HG03103 (cell line): ENCODE measurements around the gene PNPLA2.

Experiments used
- ATAC-seq: cut with Tn5 transposase; IDR thresholded peaks from one replicate; pipeline ENCODE4 v1.9.1; 2021; ENCODE audit warnings: low read depth; ENCODE audit not compliant: unreplicated experiment

PNPLA2 gene

DNA sequence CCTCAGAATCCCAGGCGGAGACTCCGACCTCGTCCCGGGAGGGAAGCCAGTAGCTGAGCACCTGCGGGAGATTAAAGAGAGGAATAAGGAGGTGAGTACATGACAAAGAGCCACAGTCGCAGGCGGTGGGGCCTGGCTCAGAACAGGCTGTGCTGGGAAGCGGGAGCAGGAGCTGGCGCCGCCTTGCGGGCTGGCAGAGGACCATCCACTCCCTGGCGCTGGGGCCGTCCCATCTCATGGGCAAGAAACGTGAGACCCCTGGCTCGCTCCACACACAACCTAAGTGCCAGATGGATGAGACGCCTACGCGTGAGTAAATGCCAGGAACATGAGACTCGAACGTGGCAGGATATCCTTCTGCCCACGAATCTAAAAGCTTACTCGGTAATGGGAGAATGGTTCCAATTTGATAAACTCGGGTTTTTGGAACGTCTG lies 35.1 kb upstream of the PNPLA2 start:
- no peak for ATAC-seq

DNA sequence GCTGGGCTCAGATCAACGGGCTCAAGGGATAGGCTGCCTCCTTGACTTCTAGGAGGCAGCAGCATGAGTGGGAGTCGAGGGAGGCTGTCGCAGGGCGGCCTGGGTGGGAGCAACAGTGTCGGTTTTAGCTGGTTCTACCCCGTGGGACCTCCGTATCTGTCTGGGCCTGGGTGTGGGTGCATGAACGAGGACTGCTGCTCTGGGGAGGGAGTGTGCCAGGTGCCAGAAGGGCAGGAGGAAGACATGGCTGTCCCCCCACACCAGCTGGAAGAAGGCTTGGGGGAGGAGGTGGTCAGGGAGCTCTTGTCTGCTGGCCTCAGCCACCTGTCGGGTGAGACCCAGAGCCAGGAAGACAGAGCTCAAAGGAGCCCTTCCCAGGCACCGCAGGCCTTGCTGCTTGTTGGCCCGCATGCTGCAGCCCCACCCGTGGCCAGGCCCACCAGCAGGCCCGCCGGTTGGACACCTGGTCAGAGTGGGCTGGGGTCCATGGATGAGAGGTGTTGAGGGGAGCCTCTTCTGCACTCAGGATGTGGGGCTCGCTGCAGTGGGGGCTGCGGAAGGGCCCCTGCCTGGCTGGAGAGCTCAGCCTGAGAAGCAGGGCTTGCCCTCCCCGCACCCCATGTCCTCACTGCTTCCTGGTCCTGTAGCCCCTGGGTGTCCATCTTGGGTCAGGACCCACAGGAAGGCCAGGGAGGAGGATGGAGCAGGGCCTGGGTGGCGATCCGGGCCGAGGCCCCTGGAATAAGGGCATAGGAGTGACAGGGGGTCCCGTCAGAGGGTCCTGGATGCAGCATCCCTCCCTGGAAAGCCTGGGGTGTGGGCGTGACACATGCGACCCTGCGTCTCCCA lies 32.3 kb upstream of the PNPLA2 start:
- no peak for ATAC-seq

DNA sequence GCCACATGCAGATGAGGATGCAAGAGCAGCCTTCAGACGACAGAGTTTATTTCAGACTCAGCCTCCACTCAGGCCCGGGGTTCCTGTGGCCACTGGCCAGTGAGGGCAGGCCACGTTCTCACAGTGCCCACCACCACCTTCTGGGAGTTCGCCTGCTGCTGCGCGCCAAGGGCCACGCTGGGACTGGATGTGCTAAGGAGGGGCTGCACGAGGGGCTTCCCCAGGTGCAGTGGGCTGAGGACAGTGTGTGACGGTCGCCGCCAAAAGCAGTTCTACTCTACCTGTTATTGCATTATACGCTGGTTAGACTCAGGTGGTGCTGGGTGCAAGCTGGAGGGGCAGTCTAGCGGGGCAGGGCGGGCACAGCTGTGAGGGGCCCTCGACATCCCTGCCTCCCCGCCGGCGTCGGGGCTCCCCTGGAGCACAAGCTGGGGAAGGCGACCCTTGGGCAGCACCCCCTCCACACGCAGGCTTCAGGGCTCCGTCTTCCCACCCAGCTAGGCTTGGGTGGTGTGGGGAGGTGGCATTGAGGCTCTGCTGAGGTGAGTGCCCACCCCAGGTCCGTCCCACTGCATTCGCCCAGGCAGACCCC lies 31.5 kb upstream of the PNPLA2 start:
- no peak for ATAC-seq

GRCh38 chr11:788009-788640 lies 30.6 kb upstream of the PNPLA2 start:
- no peak for ATAC-seq

GRCh38 chr11:788953-789940 lies 29.5 kb upstream of the PNPLA2 start:
- ATAC-seq = no peak

GRCh38 chr11:789943-790342 lies 28.8 kb upstream of the PNPLA2 start, which contains the start of gene CEND1:
TSS of gene CEND1 (minus strand) at chr11:790090. CDS start at chr11:788576, 1,514 bp downstream.
- no peak for ATAC-seq

DNA sequence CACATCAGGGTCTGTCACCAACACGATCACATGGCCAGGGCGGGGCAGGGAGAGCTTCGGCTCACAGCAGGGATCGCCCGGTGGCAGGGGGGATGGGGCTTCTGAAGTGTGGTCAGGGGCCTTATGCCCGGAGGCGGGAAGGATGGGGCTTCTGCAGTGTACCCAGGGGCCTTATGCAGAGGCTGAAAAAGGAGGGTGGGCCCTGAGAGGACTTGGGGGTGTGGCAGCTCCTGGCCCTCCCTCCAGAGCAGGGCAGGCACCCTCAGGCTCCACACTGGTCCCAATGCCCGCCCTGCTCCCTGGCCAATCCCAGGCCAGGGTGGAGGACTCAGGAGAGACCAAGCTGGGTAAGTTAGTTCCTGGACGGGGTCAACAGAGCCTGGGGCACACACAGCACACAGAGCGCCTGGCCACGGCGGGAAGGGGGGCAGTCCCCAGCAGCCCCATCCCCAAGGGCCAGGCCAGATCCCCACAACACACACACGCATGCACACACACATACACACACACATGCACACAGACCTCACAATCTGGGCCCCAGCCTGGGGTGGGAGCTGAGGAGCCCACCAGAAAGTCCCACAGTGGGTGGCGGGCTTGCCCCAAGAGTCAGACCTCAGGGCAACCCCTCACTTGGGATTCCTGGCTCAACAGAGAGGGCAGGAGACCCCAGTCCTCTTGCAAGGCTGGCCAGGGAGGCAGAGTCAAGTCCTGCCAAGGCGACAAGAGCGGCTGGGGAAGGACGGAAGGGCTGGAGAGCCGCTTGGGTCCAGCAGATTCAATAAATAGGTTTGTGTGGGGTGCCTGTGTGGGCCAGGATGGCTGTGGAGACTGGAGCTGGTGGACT lies 27.8 kb upstream of the PNPLA2 start:
- ATAC-seq = no peak

DNA sequence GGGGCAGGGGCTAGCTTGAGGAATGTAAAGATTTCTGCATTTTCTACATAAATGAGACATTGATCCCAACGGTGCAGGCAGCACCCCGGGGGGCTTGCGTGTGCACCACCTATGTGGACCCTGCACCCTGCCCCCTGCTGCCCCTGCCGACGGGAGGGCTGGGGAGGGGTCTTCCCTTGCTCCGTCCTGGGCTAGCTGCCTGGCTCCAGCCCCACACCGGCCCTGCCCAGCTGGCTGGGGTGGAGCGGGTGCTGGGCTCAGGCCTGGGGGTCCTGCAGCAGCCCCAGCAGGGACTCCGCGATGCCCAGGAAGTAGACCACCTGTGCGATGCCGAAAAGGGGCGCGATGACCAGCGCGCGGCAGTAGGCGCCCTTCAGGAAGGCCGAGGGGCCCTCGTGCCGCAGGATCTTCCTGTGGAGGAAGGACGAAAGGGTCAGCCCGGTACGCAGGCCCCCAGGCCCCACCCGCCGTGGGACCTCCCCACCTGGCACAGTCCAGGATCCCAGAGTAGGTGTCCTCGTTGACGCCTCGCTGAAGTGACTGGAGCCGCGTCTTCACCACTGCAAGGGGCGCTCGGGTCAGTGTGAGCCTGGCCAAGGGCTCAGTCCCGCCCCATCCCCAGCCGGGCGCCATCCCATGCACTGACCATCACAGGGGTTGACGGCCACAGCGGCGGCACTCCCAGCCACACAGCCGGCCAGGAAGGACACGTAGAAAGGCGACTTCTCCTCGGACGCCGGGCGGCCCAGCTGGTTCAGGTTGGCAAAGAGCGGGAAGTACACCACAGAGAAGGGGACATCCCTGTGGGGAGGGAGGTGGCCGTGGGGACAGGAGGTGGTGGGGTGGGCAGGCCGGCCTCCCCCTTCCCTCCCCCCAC lies 26.8 kb upstream of the PNPLA2 start:
- ATAC-seq = no peak

- no peak for ATAC-seq
These were observed 26.2 kb upstream of the PNPLA2 start for GRCh38 chr11:792535-792821.

DNA sequence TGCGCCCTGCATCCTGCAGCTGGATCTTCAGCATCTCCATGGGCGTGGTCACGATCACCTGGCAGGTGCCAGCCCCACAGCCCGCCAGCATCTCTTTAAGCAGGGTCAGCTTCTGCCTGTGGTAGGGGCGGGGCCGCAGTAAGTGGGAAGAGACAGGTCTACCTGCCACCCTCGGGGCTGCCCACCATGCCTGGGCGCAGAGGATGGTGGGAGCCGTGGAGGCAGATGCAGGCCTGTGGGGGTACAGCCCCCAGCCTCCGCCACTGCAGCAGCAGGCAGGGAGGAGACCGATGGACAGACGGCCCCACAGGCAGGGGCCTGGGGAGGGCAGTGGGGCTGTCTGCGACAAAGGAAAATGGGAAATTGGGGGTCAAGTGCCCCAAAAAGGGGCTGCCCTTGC lies 25.8 kb upstream of the PNPLA2 start:
- no peak for ATAC-seq

GRCh38 chr11:793556-793955 lies 25.2 kb upstream of the PNPLA2 start:
- no peak for ATAC-seq

DNA sequence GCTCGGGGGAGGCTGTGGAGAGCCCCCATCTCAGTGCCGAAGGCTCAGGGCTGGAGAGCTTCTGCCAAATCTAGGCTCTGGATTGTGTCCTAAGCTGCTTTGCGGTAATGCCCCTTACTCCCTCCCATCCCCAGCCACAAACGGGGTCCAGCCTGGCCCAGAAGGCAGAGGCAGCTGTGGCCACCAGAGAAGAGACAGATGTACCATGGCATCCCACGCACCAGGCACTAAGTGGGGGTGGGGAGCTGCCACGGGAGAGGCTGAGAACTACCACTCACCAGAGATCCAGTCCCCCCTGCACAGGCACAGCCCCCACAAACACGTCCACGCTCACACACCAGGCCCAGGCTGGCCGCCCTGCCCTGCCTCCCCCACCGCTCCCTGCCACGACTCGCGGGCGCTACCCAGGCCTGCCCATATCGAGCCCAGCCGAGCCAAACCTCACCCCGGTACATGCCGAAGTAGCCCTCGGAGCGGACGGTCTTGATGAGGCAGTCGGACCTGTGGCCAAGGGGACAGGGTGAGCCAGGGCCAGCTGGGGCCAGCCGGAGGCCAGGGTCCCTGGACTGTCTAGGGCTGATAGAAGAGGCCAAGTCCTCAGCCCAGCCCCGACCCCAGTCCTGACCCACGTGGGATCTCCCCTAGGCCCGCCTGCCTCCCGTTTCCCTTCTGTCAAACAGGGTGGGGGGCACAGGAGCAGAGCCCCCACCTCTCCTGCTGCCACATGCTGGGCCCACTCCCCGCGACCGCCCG lies 24.5 kb upstream of the PNPLA2 start:
- ATAC-seq = no peak

GRCh38 chr11:794766-795633 lies 23.7 kb upstream of the PNPLA2 start:
- ATAC-seq = no peak

DNA sequence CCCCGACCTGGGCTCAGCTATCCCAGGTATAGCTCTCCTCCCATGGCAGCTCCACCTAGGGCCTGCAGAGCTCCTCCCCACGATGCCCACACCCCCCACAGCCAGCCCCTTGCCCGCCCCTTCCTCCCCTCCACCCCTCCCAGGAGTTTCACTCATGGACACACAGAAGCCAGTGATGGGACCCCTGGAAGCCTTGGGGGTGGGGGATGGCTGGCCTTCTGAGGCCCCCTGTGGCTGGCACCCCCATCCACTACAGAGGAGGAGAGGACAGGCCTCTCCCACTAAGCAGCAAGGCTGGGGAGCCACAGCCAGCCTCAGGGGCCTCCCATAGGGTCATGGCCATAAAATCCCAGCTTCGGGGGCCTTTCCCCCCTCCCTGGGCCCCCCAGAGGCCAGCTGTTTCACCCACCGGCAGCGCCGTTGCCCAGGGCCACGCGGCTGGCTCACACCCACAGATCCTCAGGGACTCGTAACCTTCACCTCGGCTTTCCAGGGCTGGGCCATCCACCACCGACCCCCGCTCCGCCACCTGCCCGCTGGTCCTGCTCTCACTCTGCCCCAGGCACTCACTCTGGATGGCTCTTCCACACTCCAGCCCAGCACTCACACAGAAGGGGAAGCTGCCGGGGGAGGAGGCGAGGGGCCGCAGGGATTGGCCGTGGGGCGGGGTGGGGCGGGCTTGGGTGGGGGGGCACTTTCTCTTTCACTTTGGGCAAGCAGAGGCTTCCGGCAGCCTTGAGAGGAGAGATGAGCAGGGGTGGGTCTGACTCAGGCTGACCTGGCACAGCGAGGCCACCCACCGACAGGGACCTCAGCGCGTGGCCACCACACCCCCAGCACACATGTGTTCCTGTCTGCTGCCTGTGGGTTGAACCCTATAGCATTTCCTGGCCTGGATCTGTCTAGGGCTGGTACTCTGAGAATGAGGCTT lies 22.8 kb upstream of the PNPLA2 start:
- no peak for ATAC-seq

DNA sequence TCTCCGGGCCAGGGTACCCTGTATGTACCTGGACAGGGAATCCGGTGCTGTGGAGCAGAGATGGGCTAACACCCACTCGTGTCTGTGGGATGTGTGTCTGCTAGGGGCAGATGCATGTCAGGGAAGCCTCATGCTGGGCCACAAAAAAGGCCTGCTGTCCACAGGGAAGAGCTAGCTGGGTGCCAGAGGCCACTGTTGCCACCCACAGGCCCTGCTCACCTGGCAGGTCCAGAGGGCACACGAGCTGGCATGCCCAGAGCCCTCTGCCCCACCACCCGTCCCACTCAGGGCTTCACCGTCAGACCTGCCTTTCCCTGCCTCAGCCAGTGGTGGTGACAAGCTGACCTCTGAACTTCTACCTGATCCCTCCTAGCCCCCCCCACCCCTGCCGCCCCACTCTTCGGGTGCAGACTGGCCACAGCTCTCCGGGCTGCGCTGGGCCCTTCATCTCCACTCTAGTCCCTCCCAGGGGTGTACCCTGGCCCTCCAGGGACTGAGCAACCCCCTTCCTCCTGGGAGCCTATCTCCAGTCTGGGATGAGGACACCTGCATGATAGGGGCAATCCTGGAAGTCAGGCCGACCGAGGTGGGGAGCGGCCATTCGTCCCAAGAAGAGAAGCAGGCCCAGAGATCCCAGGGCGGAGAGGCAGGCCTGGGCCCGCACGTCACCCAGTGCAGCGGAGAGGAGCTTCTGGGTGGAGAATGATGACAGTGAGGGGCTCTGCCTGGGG lies 22.0 kb upstream of the PNPLA2 start:
- no peak for ATAC-seq
